B cell (primary cell): ENCODE data around the gene SCAND1.

Source experiments
- CTCF ChIP-seq: fragments of 200-600 bp; IDR thresholded peaks from one replicate; pipeline ENCODE4 v1.8.0; 2022; ENCODE audit warnings: antibody characterized with exemption, mild to moderate bottlenecking
- EZH2 ChIP-seq: IDR thresholded peaks from 2 replicates; pipeline ENCODE4 v1.6.1; 2012; ENCODE audit warnings: borderline replicate concordance, low read depth, mild to moderate bottlenecking, moderate library complexity, low read length; ENCODE audit not compliant: insufficient read depth, poor library complexity, severe bottlenecking

GRCh38 chr20:35908007-35908406 lies 46.3 kb downstream of the SCAND1 start:
- TF ChIP-seq CTCF (no peak), EZH2 (no peak)
